Activated T-cell treated with anti-CD3 and anti-CD28 coated beads for 48 hours (primary cell): ENCODE results near the gene SLC22A16.
"Not testable (repeated sequence)": the region's sequence is repeated elsewhere in the genome, so short reads cannot be mapped to it uniquely, and the experiment has no call there.

Source experiments
- DNase-seq: peaks from one replicate; pipeline ENCODE4 v3.0.0-alpha.2; 2020; ENCODE audit warnings: low read depth

The SLC22A16 gene

DNA sequence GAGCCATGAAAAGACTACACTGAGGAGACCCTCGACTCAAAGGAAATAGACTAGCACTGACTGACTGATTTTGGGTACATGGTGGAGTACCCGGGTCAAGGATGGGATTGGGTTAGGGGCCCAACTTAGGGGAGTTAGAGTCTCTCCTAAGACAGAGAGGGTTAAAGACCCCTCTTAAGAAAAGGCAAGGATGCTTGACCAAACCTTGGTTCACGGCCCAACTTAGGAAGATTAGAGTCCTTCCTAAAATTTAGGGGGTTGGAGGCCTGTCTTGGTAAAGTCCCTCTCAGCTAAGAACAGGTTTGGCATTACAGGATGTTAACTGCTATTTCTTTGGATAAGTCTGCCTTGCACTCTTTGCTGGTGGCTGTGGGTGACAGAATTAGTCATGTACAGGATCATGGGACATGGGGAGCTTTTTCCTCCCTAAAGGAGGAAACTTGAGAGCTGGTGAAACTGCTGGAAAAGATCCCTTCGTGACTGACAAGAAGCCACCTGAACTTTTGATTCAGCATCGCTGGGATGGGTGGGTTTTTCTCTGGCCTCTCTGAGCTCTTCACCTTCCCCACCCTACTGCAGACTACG is 12.3 kb upstream of the SLC22A16 start:
- no peak for DNase-seq

DNA sequence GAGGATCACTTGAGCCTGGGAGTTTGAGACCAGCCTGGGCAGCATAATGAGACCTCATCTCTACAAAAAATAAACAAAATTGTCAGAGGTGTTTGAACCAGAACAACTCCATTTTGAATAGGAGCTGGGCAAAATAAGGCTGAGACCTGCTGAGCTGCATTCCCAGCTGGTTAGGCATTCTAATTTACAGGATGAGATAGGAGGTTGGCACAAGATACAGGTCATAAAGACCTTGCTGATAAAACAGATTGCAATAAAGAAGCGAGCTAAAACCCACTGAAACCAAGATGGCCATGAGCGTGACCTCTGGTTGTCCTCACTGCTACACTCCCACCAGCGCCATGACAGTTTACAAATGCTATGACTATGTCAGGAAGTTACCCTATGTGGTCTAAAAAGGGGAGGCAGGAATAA is 11.6 kb upstream of the SLC22A16 start:
- DNase-seq: not testable (repeated sequence)

DNA sequence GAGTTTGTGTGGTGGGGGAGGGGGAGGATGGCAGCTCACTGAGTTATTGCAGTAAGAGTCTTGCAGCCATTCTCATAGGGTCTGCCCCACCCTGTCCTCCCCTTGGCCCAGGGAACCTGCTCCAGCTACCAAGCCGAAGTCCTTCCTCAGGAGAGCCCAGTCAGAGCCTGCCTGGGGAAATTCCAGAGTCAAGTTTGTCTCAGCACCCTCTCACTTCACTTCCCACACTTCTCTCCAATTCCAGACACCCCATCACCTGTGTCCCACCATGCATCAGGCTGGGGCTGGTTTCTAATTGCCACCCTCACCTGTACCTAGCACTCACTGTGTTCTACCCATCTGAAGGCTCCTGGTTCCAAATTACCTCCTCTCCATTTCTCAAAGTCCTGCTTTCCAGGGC is 10.3 kb upstream of the SLC22A16 start:
- DNase-seq: no peak

DNA sequence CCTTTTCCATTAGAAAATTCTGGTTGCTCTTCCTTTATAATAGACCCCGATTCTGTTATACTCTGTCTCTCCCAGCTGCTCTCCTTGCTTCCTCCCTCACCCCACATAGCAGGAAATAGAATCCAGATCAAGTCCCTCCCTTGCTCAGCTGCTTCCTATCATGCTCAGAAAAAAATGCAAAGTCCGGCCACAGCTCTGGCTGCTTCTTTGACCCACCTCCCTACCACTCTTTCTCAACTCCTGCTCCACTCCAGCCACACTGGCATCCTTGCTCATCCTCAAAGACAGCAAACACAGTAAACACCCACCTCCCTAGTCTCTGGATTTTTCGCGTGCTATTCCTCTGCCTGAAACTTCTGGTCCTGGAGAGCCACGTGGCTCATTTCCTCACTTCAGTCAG is 9.1 kb upstream of the SLC22A16 start:
- no peak for DNase-seq

DNA sequence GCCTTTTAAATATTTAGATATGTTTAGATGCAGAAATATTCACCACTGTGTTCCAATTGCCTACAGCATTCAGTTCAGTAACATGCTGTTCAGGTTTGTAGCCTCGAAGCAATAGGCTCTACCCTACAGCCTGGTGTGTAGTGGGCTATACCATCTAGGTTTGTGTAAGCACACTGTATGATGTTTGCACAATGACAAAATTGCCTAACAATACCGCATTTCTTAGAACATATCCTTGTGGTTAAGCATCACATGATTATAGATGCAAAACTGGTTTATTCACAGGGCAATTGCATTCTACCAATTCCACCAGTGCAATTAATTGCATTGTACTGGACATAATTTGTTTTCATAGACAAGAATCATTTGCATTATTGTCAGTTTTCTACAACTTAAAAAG is 7.9 kb upstream of the SLC22A16 start:
- no peak for DNase-seq

DNA sequence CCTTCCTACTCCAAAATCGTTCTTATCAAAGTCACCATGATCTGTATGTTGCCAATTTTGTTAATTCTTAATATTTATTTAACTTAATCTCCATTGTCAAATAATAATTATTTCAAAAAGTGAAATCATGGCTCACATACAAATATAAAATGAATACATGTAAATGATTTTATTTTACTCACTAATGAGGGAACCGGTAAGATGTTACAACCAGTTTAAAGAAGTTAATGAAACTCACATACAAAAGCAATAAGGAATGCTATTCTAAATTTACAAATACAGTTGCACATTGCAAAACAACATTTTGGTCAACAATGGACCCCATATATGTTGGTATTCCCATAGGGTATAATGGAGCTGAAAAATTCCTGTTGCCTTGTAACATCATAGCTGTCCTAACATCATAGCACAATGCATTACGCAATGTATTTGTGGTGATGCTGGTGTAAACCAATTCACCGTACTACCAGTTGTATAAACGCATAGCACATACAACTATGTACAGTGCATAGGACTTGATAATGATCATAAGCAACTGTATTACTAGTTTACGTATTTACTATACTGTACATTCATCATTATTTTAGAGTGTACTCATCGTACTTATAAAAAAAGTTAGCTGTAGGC is 6.5 kb upstream of the SLC22A16 start:
- DNase-seq: no peak

DNA sequence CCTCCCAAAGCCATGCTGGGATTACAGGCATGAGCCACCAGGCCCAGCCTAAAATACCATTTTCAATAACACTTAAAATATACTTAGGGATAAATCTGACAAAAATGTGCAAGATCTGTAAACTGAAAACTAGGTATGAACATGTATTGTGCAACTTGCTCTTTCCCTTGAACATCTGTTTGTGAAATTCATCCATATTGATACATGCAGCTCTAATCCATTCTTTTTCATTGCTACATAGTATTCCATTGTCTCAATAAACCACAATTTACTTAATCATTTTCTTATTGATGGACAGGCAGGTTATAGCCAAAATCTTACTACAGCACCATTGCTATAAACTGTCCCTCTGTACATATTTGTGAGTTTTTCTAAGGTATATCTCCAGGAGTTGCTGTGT is 4.7 kb upstream of the SLC22A16 start:
- no peak for DNase-seq

DNA sequence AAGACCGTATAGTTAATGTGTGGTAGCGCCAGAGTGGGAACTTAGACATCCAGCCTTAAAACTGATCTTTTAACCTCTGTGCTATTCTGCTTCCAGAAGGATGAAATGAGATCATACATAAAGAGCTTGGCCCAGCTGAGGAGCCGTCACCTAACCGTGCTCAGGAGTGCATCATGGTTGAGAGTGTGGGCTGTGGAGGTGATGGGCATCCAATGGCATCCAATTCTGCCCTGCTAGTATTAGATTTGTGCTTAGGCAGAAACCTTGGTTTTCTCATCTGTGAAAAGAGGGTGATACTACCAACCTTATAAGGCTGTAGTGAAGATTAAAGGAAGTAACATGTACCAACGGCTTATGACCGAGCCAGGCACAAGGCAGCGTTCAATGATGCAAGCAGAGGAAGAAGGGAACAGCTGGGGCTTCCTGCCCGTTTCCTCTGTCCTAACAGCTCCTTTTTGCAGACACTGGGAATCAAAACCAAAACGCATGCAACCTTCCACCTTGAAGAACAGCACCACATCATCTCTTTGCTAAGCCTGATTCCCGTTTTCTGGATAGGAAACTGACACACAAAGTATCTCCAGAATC is 1.3 kb downstream of the SLC22A16 start:
- no peak for DNase-seq

DNA sequence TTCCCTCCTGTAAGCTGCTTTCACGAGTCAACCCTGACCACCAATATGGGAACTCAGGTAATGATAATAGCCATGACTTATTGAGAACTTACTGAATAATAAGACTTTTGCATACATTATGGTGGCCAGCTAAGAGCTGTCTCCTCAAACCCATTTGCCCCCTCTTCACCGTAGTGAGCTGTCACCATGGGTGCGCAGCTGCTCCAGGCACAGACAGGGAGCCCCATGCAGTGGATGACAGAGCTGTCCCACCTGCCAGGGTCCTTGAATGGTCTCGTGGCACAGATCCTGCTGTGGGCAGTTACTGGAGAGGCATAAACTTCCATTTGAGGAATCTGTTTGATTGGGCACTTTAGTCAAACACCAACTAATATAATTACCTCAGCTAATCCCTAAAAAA is 1.9 kb downstream of the SLC22A16 start:
- no peak for DNase-seq

DNA sequence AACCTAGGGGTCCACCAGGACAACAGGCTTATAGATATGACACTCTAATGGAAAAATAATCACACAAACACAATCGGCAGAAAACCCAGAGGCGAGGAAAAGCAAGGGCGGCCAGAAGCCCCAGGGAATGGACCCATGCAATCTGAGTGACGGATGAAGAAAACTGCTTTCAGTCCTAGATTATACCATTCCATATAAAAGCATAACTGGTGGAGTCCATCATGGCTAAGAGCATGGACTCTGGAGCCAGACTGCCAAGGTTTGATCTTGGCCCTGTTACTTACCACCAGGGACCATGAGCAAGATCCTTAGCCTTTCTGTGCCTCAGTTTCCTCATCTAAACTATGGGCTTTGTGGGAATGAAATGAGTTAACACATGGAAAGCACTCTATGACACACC is 3.7 kb downstream of the SLC22A16 start:
- no peak for DNase-seq

DNA sequence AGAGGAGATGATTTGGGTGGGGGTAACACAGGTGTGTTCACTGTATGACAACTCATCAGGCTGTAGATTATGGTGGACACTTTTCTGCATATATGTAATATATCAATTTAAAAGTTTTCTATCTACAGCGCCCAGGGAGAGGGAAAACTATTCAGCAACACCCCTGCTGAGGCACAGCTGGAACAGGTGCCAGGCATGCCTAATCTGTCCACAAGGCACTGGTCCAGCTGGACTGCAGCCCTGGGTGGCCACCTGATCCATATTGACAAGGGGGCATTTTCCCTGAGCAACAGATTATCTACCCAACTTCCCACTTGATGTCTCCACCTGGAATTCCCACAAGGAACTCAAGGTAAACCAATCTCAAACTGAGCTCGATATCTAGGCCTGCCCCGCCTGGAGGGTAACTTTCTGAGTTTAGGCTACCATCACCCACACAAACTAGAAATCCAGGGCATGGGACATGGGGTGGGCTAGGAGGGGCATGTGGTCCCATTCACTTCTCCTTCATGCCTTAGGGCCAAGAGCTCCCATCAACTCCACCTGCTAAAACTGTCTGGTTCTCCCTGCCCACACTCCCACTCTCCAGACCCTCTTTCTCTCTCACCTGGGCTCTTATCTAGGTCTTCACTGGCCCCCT is 4.6 kb downstream of the SLC22A16 start:
- DNase-seq: no peak

DNA sequence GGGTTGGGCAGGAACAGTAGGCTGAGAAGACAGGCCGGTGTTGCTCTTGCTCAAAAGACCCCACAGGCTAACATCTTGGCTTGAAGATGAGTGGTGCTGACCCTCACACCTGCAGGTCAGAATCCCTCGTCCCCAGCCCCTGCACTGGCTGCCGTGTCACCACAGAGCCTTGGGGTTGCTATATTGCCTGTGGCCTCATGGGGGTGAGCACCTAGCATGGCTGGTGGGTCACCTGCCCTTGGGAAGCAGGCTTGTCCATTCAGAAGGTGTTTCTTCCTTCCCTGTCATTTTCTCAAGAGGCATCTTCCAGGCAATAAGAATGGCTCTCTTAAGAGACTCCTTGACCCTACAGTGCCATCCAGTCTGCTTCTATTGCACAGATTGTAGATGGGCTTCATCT is 7.7 kb downstream of the SLC22A16 start:
- DNase-seq: no peak

DNA sequence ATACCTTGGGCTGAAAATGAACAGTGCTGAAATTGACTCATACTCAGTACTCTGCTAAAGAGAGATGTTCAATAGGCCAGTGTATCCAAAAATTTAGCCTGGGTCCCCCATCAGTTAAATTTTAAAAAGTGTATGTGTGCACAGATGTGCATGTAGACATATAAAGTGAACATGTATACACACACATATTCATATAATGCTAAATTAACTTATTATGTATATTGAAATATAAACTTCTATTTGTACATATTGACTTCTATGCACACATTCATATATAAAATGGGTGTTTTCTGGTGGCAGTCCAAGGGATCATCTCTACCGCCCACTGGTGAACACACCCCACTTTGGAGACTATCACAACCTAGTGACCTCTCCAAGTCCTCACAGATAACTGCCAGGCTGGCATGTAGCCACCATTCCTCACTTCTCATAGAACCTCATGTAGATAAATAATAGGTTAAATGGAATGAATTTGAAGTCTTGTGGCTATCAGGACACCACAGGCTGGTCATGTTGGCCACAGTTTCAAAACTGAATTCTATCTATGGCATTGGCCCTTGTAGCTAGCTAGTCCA is 8.8 kb downstream of the SLC22A16 start:
- DNase-seq: no peak

DNA sequence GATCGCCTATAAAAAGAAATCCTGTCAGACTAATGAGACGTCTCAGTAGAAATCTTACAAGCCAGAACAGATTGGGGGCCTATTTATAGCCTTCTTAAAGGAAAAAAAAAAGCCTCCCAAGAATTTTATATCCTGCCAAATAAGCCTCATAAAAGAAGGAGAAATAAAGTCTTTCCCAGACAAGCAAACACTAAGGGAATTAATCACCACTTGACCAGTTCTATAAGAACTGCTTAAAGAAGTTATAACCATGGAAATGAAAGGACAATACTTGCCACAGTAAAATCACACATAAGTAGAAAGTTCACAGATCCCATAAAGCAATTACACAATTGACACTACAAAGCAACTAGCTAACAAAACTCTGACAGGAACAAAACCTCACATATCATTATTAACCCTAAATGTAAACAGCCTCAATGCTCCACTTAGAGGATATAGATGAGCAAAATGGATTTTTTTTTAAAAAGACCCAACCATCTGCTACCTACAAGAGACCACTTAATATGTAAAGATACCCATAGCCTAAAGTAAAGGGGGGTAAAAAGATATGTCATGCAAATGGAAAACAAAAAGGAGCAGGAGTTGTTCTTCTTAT is 13.4 kb downstream of the SLC22A16 start:
- DNase-seq: no peak

DNA sequence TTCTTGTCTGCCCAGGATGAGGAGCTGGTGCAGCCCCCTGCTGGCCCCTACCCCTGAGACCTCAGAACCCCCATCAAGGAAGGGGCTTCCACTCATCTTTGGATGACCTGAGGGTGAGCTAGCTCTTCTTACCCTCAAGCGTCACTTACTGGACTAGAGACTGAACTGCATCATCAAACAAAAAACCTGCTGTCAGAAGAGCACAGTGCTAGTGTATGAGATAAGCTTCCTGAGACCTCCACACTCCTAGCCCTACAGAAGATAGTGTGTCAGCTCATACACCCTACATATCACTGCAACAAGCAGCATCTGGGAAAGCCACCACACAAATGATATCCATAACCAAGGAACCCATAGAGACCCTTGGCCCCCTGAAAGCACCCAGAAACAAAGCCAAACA is 15.0 kb downstream of the SLC22A16 start:
- DNase-seq: no peak

DNA sequence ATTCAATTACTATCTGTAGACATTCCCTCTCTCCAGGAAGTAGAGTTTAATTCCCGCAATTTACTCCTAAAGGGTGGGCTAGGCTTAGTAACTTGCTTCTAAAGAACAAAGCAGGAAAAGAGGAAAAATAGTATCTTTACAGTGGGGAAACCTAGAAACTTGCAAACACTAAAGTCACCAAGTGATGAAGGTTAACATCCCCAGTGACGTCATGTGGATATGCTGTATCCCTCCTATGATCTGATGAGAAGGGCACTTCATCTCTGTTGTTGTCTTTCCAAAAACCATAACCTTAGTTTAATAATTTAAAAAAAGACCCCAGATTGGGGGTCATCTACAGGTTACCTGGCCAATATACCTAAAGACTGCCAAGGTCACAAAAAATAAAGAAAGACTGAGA is 17.3 kb downstream of the SLC22A16 start:
- DNase-seq: no peak

DNA sequence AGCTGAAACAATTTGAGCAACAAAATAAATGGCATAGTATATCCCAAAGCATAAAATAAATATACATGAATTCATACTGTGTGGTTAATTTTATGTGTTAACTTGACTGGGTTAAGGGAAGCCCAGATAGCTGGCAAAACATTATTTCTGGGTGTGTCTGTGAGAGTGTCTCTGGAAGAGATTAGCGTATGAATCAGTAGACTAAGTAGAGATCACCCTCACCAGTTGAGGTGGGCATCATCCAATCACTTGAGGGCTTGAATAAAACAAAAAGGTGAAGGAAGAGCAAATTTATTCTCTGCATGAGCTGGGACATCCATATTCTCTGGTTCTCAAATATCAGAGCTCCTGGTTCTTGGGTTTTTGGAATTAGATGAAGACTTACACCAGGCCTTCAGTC is 17.9 kb downstream of the SLC22A16 start:
- no peak for DNase-seq

DNA sequence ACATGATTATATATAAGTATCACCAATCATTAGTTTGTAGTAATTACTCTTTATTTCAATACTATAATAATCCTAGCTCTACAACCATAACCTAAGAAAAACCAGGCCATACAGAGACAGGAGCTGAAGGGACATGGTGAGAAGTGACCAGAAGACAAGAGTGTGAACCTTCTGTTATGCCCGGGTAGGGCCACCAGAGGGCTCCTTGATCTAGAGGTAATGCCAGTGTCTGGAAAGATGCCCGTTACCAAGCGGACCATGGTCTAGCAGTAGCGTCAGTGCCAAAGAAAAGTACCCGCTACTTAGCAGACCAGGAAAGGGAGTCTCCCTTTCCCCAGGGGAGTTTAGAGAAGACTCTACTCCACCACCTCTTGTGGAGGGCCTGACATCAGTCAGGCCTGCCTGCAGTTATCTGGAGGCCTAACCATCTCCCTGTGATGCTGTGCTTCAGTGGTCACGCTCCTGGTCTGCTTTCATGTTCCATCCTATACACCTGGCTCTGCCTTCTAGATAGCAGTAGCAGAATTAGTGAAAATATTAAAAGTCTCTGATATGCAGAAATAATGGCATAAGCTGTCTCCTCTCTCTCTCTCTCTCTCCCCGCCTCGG is 18.7 kb downstream of the SLC22A16 start:
- not testable (repeated sequence) for DNase-seq

DNA sequence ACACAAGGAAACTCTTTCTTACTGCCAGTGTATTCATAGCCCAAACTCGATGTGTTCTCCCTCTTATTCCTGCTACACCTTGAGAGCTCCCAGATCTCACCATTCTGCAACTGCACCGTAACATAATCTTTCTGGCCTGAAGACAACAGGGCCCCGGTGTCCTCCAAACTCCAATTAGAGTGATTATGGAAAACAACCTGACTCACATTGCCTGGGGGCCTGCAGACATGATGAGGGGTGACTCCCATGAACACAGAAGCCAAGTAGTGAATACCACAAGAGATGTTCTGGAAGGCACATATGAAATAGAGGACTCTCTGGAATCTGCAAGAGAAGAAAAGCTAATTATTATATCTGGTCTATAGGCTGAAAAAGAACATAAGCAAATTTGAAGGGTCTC is 19.7 kb downstream of the SLC22A16 start:
- no peak for DNase-seq

DNA sequence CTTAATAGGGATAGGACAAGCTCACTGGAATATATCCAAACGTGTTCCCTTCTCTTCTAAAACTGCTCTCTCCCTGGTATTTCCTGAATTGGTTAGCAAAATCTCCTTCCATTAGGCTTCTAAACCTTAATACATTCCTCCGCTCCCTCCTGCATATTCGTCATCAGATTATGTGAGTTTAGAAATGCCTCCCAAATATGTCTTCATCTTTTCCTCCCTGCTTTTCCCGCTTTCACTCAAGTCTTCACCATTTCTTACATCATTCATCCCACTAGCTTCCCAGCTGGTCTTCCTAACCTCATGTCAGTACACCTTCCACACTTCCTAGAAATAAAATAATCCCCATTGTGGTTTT is 26.9 kb downstream of the SLC22A16 start:
- no peak for DNase-seq

DNA sequence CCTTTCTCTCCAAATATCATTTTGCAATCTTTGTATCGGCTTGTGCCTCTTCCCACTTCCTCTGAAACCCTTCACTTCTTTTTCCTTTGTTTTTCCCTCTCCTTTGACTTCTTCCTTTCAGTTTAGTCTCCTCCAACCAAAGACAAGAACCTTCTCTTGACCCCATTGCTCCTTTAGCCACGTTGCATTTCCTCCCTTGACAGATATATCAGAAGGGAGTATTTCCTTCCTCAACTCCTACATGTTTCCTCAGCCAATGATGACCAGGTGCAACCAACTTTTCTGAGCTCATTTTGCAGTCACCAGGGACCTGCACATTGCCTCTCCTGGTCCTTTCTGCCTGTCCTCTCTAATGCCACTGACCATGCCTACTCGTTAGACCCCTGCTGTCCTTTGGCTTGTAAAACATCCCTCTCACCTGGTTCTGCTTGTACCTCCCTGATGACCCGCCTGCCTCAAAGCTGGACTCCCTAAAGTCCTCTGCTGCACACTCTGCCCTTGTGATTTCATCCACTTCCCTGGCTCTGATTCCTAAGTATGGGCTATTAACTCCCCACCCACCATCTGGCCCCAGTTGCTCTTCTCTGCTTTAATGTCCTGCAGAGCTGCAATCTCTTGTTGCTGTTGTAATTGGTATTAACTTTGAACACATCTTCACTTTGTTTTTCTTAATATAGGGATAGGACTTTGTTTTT is 27.4 kb downstream of the SLC22A16 start:
- DNase-seq: no peak

DNA sequence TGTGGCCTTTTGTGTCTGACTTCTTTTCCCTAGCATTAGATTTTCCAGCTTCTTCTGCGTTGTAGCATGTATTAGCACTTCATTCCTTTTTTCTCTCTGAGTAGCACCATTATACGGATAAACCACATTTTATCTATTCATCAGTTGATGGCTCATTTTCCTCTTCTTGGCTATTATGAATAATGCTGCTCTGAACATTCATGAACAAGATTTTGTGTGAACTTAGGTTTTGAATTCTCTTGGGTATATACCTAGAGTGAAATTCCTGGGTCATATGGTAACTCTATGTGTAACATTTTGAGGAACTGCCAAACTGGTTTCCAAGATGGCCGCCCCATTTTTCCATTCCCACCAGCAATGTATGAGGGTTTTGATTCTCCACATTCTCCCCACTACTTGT is 28.7 kb downstream of the SLC22A16 start:
- DNase-seq: no peak
